GM18907 (cell line): ENCODE measurements around the gene GDPD4.
"Not testable (repeated sequence)": the region's sequence is repeated elsewhere in the genome, so short reads cannot be mapped to it uniquely, and the experiment has no call there.

ENCODE experiments used
- ATAC-seq: cut with Tn5 transposase; IDR thresholded peaks from one replicate; pipeline ENCODE4 v1.9.1; 2021; ENCODE audit warnings: mild to moderate bottlenecking, moderate library complexity; ENCODE audit not compliant: unreplicated experiment

Gene GDPD4

GRCh38 chr11:77301510-77301909 is at the start of gene GDPD4:
GDPD4 (minus strand) TSS chr11:77301686; CDS start chr11:77285137, 16,549 bp downstream.
- no peak for ATAC-seq

DNA sequence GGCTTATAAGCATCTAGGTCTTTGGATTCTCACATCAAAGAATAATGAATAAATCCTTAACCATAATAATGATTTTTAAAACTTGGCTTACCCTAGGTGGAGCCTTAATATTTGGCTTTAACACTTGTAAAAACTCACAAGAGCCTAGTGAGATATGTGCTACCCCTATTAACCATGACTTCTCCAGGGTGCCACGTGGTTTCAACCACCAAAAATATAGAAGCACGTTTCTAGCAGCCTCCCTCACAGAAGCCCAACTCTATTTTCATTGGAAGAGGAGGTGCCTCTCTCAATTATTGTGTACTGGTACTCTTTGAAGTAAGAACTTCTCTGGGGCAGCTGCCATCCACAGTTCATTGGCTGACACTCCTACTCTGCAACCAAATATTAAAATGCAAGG is 46.5 kb upstream of the GDPD4 start:
- ATAC-seq, result no peak

GRCh38 chr11:77346906-77347603 is 45.6 kb upstream of the GDPD4 start:
- no peak for ATAC-seq

GRCh38 chr11:77345621-77346020 is 44.1 kb upstream of the GDPD4 start:
- ATAC-seq, result no peak

DNA sequence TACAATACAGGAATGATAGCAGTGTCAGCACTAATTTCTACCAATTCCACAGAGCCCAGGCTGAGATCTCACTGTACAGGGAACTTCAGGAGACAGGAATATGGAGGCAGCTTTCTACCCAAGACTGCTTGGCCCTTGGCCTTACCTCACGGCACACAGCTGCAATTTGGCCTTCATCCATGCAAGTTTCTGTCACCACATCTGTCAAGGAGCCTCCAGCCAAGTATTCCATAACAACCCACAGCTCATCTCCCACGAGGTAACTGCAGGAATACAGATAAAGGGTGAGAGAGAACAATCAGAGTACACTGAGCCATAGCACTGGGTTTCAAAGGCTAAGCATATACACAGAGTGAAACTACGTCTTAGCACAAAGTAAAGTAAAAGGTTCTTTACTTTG is 39.0 kb upstream of the GDPD4 start:
- no peak for ATAC-seq

GRCh38 chr11:77332259-77332658 is 30.8 kb upstream of the GDPD4 start:
- ATAC-seq, result no peak

- no peak for ATAC-seq
Measured at GRCh38 chr11:77325159-77325558, 23.7 kb upstream of the GDPD4 start.

DNA sequence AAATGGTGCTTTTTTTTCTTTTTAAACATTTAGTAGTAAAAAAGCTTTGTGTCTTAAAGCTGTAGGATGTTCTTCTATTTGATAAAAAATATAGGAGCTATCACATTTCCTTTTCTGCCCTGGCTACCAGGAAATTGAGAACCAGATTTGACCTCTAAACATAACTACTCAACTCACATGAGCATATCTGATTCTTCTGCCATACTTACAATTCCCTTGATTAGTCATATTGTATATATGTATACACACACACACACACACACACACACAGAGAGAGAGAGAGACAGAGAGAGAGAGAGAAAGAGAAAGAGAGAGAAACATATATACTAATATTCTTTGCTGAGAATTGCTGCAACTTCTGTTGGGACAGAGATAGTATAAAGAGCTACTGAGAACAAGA is 23.0 kb upstream of the GDPD4 start:
- ATAC-seq, result no peak

- no peak for ATAC-seq
Measured at GRCh38 chr11:77322926-77323590, 21.6 kb upstream of the GDPD4 start.

GRCh38 chr11:77322506-77322905 is 21.0 kb upstream of the GDPD4 start:
- ATAC-seq, result no peak

DNA sequence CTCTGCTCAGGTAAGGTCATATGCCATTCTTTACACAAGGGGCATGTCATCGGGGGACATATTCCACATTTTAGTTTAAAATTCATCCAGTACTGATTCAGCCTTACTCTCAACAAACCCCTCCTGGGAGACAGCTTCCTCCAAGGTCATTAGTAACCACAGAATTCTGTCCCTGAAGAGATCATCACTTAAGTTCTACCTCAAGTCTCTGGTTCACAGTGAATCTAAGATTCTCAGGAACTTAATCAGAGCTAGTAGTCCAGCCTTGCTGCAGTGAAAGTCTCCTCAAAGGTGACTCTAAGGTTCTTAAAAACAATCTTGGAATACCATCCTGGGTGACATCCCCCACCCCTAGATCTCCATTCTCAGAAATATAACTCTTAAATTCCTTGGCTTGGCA is 18.9 kb upstream of the GDPD4 start:
- no peak for ATAC-seq

DNA sequence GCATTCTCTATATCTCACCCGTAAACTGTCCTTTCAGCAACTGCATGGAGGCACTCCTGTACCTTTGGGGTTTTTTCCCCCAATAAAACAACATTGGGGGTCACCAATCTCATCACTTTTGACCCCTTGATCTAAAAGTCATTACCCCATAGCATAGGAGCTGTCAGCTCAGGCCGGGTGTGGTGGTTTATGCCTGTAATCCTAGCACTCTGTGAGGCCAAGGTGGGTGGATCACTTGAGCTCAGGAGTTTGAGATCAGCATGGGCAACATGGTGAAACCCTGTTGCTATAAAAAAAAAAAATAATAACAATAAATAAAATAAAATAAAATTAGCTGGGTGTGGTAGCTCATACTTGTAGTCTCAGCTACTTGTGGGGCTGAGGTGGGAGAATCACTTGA is 17.1 kb upstream of the GDPD4 start:
- ATAC-seq, result no peak

DNA sequence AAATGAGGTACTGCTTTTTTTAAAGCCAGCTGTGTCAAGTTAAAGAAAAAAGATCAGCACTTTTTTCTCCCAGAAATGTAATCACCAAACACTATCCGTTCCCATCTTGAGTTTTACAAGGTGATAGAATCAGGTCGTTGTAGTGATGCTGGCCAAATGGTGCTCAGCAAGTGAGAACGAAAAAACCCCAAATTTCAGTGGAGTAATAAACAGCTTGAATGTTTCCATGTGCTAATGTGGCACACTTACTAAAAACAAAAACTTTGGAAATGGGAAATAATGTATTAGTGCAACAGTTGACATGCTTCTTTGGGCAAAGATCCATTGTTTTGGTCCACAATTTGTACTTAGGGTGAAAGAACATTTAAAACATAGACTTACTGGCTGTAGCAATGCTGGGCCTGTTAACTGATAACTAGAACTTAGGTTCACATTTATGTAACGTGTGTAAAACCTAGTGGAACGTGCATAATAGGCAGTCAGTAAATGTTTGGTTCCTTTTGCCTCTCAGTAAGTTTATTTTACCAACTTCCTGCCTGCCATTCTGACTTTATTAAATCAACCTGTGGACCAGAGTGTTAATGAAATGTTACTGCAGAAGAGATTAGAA is 15.4 kb upstream of the GDPD4 start:
- no peak for ATAC-seq

DNA sequence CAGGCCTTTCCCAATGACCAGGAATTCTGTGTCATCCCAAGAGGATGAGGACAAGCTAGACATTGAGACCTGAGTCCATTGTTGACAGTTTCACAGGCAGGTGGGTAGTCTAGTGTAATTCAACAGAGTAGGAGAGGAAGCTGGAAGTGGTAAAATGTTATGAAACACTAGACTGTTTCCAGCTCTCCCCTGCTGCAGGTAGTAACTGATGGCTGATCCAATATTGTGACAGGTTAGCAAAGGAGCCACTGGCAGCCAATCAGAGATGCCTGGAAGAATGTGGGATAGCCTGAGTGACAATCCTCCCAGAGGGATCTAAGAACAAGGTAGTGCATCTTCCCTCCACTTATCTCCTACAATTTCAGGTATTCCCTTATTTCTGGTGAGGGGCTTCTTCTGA is 10.6 kb upstream of the GDPD4 start:
- no peak for ATAC-seq

GRCh38 chr11:77311701-77312100 is 10.2 kb upstream of the GDPD4 start:
- ATAC-seq, result no peak

DNA sequence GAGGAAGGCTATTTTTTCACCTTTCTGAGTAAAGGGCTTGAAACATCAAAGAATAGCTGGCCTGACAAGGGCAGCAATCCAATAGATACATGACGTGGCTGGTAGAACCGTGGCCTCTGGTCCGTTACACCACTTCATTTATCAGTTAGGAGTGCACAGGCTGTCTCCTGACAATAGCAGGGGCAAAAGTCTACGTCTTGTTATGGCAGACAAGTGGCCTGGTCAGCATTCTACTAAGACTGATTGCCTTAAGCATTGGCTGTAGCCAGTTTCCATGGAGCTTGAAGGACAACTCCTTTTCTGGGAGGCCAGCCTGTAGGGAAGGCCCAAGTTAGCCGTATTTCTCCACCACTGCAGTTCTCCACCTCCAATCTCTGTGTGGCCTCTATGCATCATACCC is 9.2 kb upstream of the GDPD4 start:
- no peak for ATAC-seq

GRCh38 chr11:77309401-77310085 is 8.1 kb upstream of the GDPD4 start:
- no peak for ATAC-seq

- ATAC-seq, result no peak
Measured at GRCh38 chr11:77308838-77309237, 7.4 kb upstream of the GDPD4 start.

DNA sequence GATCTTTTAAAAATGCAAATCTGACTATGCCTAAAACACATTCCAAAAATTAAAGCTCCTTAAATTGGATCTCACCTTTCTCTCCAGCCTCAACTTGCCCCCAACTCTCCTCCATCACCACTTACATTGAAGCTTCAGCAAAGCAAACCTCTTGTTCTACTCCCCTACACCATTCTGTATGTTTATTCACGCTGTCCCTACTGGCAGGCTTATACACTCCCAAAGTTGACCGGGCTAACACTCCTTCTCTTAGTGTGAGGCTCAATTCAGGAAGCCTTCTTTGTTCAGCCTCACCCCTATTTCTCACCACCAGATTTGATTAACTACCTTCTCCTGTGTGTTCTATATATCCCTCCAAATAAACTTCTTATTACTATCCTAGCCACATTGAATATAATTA is 1.8 kb upstream of the GDPD4 start:
- no peak for ATAC-seq

GRCh38 chr11:77302752-77303151 is 1.3 kb upstream of the GDPD4 start:
- no peak for ATAC-seq

GRCh38 chr11:77300695-77301094 is 791 bp downstream of the GDPD4 start:
- ATAC-seq, result no peak

- not testable (repeated sequence) for ATAC-seq
Measured at GRCh38 chr11:77300028-77300427, 1.5 kb downstream of the GDPD4 start.
